ENCODE data around the gene OSTN. TPM values are rescaled to one million over a fixed set of nuclear protein-coding genes. Genes with fewer than 3 reads are reported as not detected.

Gene OSTN
- total RNA-seq, 2 experiments from 2014 or later, result not detected

- no peaks in the 10 kb centered on the region for H3K9me3 Mint-ChIP-seq
- TF ChIP-seq CTCF (IDR thresholded peaks at IDR 0.05), result no peak
- intact Hi-C loops (cut with micrococcal nuclease), result no loop called here
- no peak overlapping the region for H3K4me3 Mint-ChIP-seq
- no peaks in the 10 kb centered on the region for H3K27me3 Mint-ChIP-seq
- no peaks in the 10 kb centered on the region for H3K4me1 Mint-ChIP-seq (ENCODE audit: low read depth)
- ChIA-PET POLR2A (no interaction called here), CTCF (no interaction called here)
- no peaks in the 10 kb centered on the region for H3K36me3 Mint-ChIP-seq (ENCODE audit: low read depth)
- ATAC-seq (no peak), DNase-seq (no peak)
- H3K27ac Mint-ChIP-seq, result no peak overlapping the region
Observed at GRCh38 chr3:191255156-191255555, 56.1 kb downstream of the OSTN start.

GRCh38 chr3:191256405-191256804 lies 57.4 kb downstream of the OSTN start:
- DNase-seq, result no peak
- POLR2A ChIA-PET, result no interaction called here
- CTCF ChIA-PET, result no interaction called here
- no peak for ATAC-seq
- Mint-ChIP-seq H3K9me3 (no peaks in the 10 kb centered on the region), H3K4me1 (ENCODE audit: low read depth) (no peaks in the 10 kb centered on the region), H3K27ac (no peak overlapping the region), H3K27me3 (no peaks in the 10 kb centered on the region), H3K36me3 (ENCODE audit: low read depth) (no peaks in the 10 kb centered on the region), H3K4me3 (no peak overlapping the region)
- no peak for TF ChIP-seq CTCF (IDR thresholded peaks at IDR 0.05)
- intact Hi-C loops (cut with micrococcal nuclease), result no loop called here

GRCh38 chr3:191257286-191257685 lies 58.2 kb downstream of the OSTN start:
- TF ChIP-seq CTCF (IDR thresholded peaks at IDR 0.05), result no peak
- Mint-ChIP-seq H3K27me3 (no peaks in the 10 kb centered on the region), H3K4me3 (no peak overlapping the region), H3K4me1 (ENCODE audit: low read depth) (no peaks in the 10 kb centered on the region), H3K27ac (no peak overlapping the region), H3K9me3 (no peaks in the 10 kb centered on the region), H3K36me3 (ENCODE audit: low read depth) (no peaks in the 10 kb centered on the region)
- intact Hi-C loops (cut with micrococcal nuclease), result no loop called here
- ChIA-PET POLR2A (no interaction called here), CTCF (no interaction called here)
- ATAC-seq (no peak), DNase-seq (no peak)

- H3K27me3 Mint-ChIP-seq, result no peaks in the 10 kb centered on the region
- H3K4me1 Mint-ChIP-seq (ENCODE audit: low read depth), result no peaks in the 10 kb centered on the region
- no peaks in the 10 kb centered on the region for H3K36me3 Mint-ChIP-seq (ENCODE audit: low read depth)
- DNase-seq (no peak), ATAC-seq (no peak)
- no peak overlapping the region for H3K27ac Mint-ChIP-seq
- ChIA-PET CTCF (no interaction called here), POLR2A (interaction anchor here (0.6 kb wide), 1 partner anchor 562 kb away, joined by 3 read pairs; no protein-coding TSS in a partner anchor)
- no peaks in the 10 kb centered on the region for H3K9me3 Mint-ChIP-seq
- no peak overlapping the region for H3K4me3 Mint-ChIP-seq
- TF ChIP-seq CTCF (IDR thresholded peaks at IDR 0.05), result no peak
- intact Hi-C loops (cut with micrococcal nuclease), result no loop called here
Observed at GRCh38 chr3:191259486-191259885, 60.4 kb downstream of the OSTN start.

GRCh38 chr3:191260431-191261303 lies 61.6 kb downstream of the OSTN start:
- Mint-ChIP-seq H3K27me3 (no peaks in the 10 kb centered on the region), H3K4me3 (no peak overlapping the region), H3K27ac (no peak overlapping the region), H3K4me1 (ENCODE audit: low read depth) (no peaks in the 10 kb centered on the region), H3K36me3 (ENCODE audit: low read depth) (no peaks in the 10 kb centered on the region), H3K9me3 (no peaks in the 10 kb centered on the region)
- intact Hi-C loops (cut with micrococcal nuclease), result no loop called here
- no peak for ATAC-seq
- CTCF ChIA-PET, result no interaction called here
- POLR2A ChIA-PET, result no interaction called here
- DNase-seq, result no peak
- TF ChIP-seq CTCF (IDR thresholded peaks at IDR 0.05), result no peak

All from activated CD8-positive, alpha-beta T cell treated with anti-CD3 and anti-CD28 coated beads for 36 hours (primary cell).